Measurements from ENCODE around the gene TMEM37.

The TMEM37 gene

DNA sequence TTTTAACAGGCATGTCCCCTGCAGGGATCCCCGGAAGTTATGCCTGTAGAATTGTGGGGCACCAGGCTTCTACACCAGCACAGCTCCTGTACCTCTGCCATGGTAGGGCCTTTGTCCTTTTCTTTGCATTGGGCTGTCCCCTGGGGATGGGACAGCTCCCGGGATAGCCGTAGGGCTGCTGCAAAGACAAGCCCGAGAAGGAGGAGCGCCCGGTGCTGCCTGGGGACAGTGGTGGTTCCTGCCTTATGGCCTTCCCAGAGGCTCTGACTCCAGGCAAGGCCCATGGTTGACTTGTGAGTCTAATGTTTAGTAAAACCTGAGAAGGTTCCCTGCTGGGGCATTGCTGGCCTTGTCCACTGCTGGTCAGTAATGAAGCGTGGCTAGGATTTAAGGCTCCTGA lies 30.9 kb downstream of the TMEM37 start:
- H2AFZ ChIP-seq (ENCODE audit: low read depth, low read length) = no peak overlapping the region
- no peak overlapping the region for H3K27ac ChIP-seq (ENCODE audit: low read length)
- H3K4me3 ChIP-seq (ENCODE audit: low read depth in 1 of 2, low read length in 2 of 2) = no peak overlapping the region
- H3K9ac ChIP-seq (ENCODE audit: low read depth, low read length) = no peak overlapping the region
- H3K27me3 ChIP-seq (ENCODE audit: insufficient read depth, low read length, poor library complexity) = no peaks in the 10 kb centered on the region
- H3K36me3 ChIP-seq (ENCODE audit: insufficient read depth, low read length) = no peaks in the 10 kb centered on the region
- H4K20me1 ChIP-seq (ENCODE audit: insufficient read depth, low read length) = peaks cover 3% of the 10 kb centered on the region; the same call in 1 of the 2 replicates
- DNase-seq = no peak
- no peak overlapping the region for H3K4me2 ChIP-seq (ENCODE audit: insufficient read depth, low read length)
- no peak for ATAC-seq (ENCODE audit: insufficient read depth, low read depth)
- no peak for TF ChIP-seq EZH2 (IDR thresholded peaks at IDR 0.05; ENCODE audit: borderline replicate concordance, low read depth, low read length, severe bottlenecking)
- TF ChIP-seq, protein P1, sequence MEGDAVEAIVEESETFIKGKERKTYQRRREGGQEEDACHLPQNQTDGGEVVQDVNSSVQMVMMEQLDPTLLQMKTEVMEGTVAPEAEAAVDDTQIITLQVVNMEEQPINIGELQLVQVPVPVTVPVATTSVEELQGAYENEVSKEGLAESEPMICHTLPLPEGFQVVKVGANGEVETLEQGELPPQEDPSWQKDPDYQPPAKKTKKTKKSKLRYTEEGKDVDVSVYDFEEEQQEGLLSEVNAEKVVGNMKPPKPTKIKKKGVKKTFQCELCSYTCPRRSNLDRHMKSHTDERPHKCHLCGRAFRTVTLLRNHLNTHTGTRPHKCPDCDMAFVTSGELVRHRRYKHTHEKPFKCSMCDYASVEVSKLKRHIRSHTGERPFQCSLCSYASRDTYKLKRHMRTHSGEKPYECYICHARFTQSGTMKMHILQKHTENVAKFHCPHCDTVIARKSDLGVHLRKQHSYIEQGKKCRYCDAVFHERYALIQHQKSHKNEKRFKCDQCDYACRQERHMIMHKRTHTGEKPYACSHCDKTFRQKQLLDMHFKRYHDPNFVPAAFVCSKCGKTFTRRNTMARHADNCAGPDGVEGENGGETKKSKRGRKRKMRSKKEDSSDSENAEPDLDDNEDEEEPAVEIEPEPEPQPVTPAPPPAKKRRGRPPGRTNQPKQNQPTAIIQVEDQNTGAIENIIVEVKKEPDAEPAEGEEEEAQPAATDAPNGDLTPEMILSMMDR (IDR thresholded peaks at IDR 0.05; ENCODE audit: borderline replicate concordance, extremely low read depth, low read length, poor library complexity, severe bottlenecking) = no peak
- H3K4me1 ChIP-seq (ENCODE audit: insufficient read depth, low read length) = no peaks in the 10 kb centered on the region
- no peaks in the 10 kb centered on the region for H3K9me3 ChIP-seq (ENCODE audit: insufficient read depth, low read length, severe bottlenecking)
- no peaks in the 10 kb centered on the region for H3K79me2 ChIP-seq (ENCODE audit: insufficient read depth, low read length)

DNA sequence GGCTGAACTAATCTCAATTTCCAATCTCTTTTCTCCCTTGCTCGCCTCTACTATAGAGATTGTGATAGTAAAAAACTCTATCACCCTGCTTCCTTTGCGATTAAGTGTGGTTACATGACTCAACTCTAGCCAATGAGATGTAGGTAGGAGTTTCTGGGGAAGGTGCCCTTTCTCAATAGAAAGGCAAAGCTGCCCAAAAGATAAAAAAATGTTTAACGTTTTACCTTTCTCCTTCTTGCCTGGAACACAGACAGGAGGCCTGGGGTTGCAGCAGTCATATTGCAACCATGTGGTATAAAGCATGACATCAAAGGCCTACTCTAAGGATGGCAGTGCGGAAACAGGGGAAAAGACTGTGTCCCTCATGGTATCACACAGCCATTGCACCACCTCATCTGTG lies 31.5 kb downstream of the TMEM37 start:
- H3K27ac ChIP-seq (ENCODE audit: low read length) = no peak overlapping the region
- no peak overlapping the region for H3K4me3 ChIP-seq (ENCODE audit: low read depth in 1 of 2, low read length in 2 of 2)

GRCh38 chr2:119463990-119464389 lies 32.3 kb downstream of the TMEM37 start:
- DNase-seq (no peak), ATAC-seq (ENCODE audit: insufficient read depth, low read depth) (no peak)
- Histone ChIP-seq H3K9me3 (ENCODE audit: insufficient read depth, low read length, severe bottlenecking) (no peaks in the 10 kb centered on the region), H2AFZ (ENCODE audit: low read depth, low read length) (no peak overlapping the region), H3K27ac (ENCODE audit: low read length) (no peak overlapping the region), H3K79me2 (ENCODE audit: insufficient read depth, low read length) (no peaks in the 10 kb centered on the region), H3K4me2 (ENCODE audit: insufficient read depth, low read length) (no peak overlapping the region), H4K20me1 (ENCODE audit: insufficient read depth, low read length) (peaks cover 3% of the 10 kb centered on the region; the same call in 1 of the 2 replicates), H3K27me3 (ENCODE audit: insufficient read depth, low read length, poor library complexity) (peaks cover 9% of the 10 kb centered on the region), H3K36me3 (ENCODE audit: insufficient read depth, low read length) (no peaks in the 10 kb centered on the region), H3K4me3 (ENCODE audit: low read depth in 1 of 2, low read length in 2 of 2) (no peak overlapping the region), H3K9ac (ENCODE audit: low read depth, low read length) (no peak overlapping the region), H3K4me1 (ENCODE audit: insufficient read depth, low read length) (no peaks in the 10 kb centered on the region)
- TF ChIP-seq, protein P1 (IDR thresholded peaks at IDR 0.05; ENCODE audit: borderline replicate concordance, extremely low read depth, low read length, poor library complexity, severe bottlenecking) = no peak
- no peak for TF ChIP-seq EZH2 (IDR thresholded peaks at IDR 0.05; ENCODE audit: borderline replicate concordance, low read depth, low read length, severe bottlenecking)

More for the DNA sequence above, 31.5 kb downstream of the TMEM37 start:
- Histone ChIP-seq H3K27me3 (ENCODE audit: insufficient read depth, low read length, poor library complexity) (peaks cover 2% of the 10 kb centered on the region), H4K20me1 (ENCODE audit: insufficient read depth, low read length) (peaks cover 3% of the 10 kb centered on the region; the same call in 1 of the 2 replicates), H3K36me3 (ENCODE audit: insufficient read depth, low read length) (no peaks in the 10 kb centered on the region), H3K9ac (ENCODE audit: low read depth, low read length) (no peak overlapping the region), H3K9me3 (ENCODE audit: insufficient read depth, low read length, severe bottlenecking) (no peaks in the 10 kb centered on the region), H3K4me2 (ENCODE audit: insufficient read depth, low read length) (no peak overlapping the region), H2AFZ (ENCODE audit: low read depth, low read length) (no peak overlapping the region), H3K79me2 (ENCODE audit: insufficient read depth, low read length) (no peaks in the 10 kb centered on the region), H3K4me1 (ENCODE audit: insufficient read depth, low read length) (no peaks in the 10 kb centered on the region)
- DNase-seq (no peak), ATAC-seq (ENCODE audit: insufficient read depth, low read depth) (no peak)
- TF ChIP-seq, protein P1 (IDR thresholded peaks at IDR 0.05; ENCODE audit: borderline replicate concordance, extremely low read depth, low read length, poor library complexity, severe bottlenecking) = no peak

DNA sequence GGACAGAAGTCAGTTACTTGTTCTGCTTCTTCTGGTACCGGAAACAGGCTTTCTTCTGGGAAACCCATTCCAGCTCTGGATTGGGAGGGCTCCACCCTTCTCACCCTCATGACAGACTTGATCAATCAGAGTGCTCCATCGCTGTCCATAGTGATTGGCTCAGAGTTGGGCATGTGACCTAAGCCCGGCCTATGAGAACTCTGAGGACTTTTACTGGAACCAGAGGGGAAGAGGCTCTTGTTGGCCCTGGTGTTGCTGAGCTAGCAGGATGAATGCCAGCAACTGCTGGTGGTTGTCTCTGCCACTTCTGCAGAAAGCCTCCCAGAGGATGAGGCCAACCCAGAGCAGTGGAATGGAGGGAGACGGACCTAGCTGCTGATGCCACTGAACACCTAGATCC lies 33.3 kb downstream of the TMEM37 start:
- H3K9ac ChIP-seq (ENCODE audit: low read depth, low read length) = no peak overlapping the region
- no peak for DNase-seq
- H3K4me3 ChIP-seq (ENCODE audit: low read depth in 1 of 2, low read length in 2 of 2) = no peak overlapping the region
- no peaks in the 10 kb centered on the region for H3K9me3 ChIP-seq (ENCODE audit: insufficient read depth, low read length, severe bottlenecking)
- H3K79me2 ChIP-seq (ENCODE audit: insufficient read depth, low read length) = no peaks in the 10 kb centered on the region
- peaks cover 9% of the 10 kb centered on the region for H3K27me3 ChIP-seq (ENCODE audit: insufficient read depth, low read length, poor library complexity)
- H3K27ac ChIP-seq (ENCODE audit: low read length) = no peak overlapping the region
- no peak overlapping the region for H3K4me2 ChIP-seq (ENCODE audit: insufficient read depth, low read length)
- H3K36me3 ChIP-seq (ENCODE audit: insufficient read depth, low read length) = no peaks in the 10 kb centered on the region
- no peak overlapping the region for H2AFZ ChIP-seq (ENCODE audit: low read depth, low read length)
- ATAC-seq (ENCODE audit: insufficient read depth, low read depth) = no peak
- TF ChIP-seq EZH2 (IDR thresholded peaks at IDR 0.05; ENCODE audit: borderline replicate concordance, low read depth, low read length, severe bottlenecking) = no peak
- TF ChIP-seq, protein P1 (IDR thresholded peaks at IDR 0.05; ENCODE audit: borderline replicate concordance, extremely low read depth, low read length, poor library complexity, severe bottlenecking) = no peak
- H3K4me1 ChIP-seq (ENCODE audit: insufficient read depth, low read length) = no peaks in the 10 kb centered on the region
- peaks cover 3% of the 10 kb centered on the region; the same call in 1 of the 2 replicates for H4K20me1 ChIP-seq (ENCODE audit: insufficient read depth, low read length)

Data from DND-41 (cell line).